Stimulated activated CD4-positive, alpha-beta T cell treated with anti-CD3 and anti-CD28 coated beads, TNF-alpha, amount 100 ng/mL, for 4 hours (primary cell): Measurements from ENCODE around the gene SLIT1.

Experiments used
- DNase-seq, 3 experiments: peaks; one replicate each; pipeline ENCODE4 v3.0.0-alpha.2; 2020; ENCODE audit warnings: low read depth in 3 of 3

SLIT1 gene

GRCh38 chr10:97185326-97186058 lies at the start of gene SLIT1:
Gene SLIT1 (minus strand): TSS chr10:97185959. CDS start chr10:97185674, 285 bp downstream.
- no peak for DNase-seq

- DNase-seq: no peak
These were observed 49.6 kb upstream of the SLIT1 start for GRCh38 chr10:97235353-97235752.

- no peak for DNase-seq
These were observed 48.6 kb upstream of the SLIT1 start for GRCh38 chr10:97234400-97234799.

GRCh38 chr10:97230146-97230545 lies 44.4 kb upstream of the SLIT1 start:
- DNase-seq: no peak

GRCh38 chr10:97229322-97230015 lies 43.7 kb upstream of the SLIT1 start:
- DNase-seq: no peak

GRCh38 chr10:97228775-97229157 lies 43.0 kb upstream of the SLIT1 start:
- DNase-seq: no peak

- DNase-seq: no peak
These were observed 42.5 kb upstream of the SLIT1 start for GRCh38 chr10:97228130-97228774.

GRCh38 chr10:97226398-97226797 lies 40.6 kb upstream of the SLIT1 start:
- DNase-seq: no peak

GRCh38 chr10:97224483-97225435 lies 39.0 kb upstream of the SLIT1 start:
- no peak for DNase-seq

- DNase-seq: no peak
These were observed 36.7 kb upstream of the SLIT1 start for GRCh38 chr10:97222326-97222961.

GRCh38 chr10:97220355-97220754 lies 34.6 kb upstream of the SLIT1 start:
- DNase-seq: no peak

- DNase-seq: no peak
These were observed 31.5 kb upstream of the SLIT1 start for GRCh38 chr10:97217299-97217698.

GRCh38 chr10:97215619-97216260 lies 30.0 kb upstream of the SLIT1 start:
- DNase-seq: no peak

GRCh38 chr10:97213431-97213830 lies 27.7 kb upstream of the SLIT1 start:
- DNase-seq: no peak

GRCh38 chr10:97211229-97211628 lies 25.5 kb upstream of the SLIT1 start:
- no peak for DNase-seq

GRCh38 chr10:97210543-97210960 lies 24.8 kb upstream of the SLIT1 start:
- DNase-seq: peak; percentile 33 to 49 (median 37)

GRCh38 chr10:97207756-97208346 lies 22.1 kb upstream of the SLIT1 start:
- DNase-seq: no peak

GRCh38 chr10:97207131-97207530 lies 21.4 kb upstream of the SLIT1 start:
- DNase-seq: no peak

GRCh38 chr10:97204826-97205679 lies 19.3 kb upstream of the SLIT1 start:
- no peak for DNase-seq
